PFSK-1 (cell line): Measurements from ENCODE around the gene ANO4.

Experiments
- FOXP2 ChIP-seq: optimal IDR thresholded peaks from 2 replicates; pipeline ENCODE3; 2011; ENCODE audit warnings: borderline replicate concordance, control low read depth, inconsistent platforms; ENCODE audit not compliant: insufficient read depth; ENCODE audit errors: extremely low read length, extremely low read depth
- POLR2AphosphoS5 ChIP-seq: IDR thresholded peaks from 2 replicates; pipeline ENCODE4 v1.6.1; 2012; ENCODE audit warnings: low read depth, mild to moderate bottlenecking, control low read depth, low read length, moderate library complexity
- SIN3A ChIP-seq: IDR thresholded peaks from 2 replicates; pipeline ENCODE4 v1.6.1; 2012; ENCODE audit warnings: mild to moderate bottlenecking, low read length, moderate library complexity, borderline replicate concordance; ENCODE audit not compliant: insufficient read depth
- TAF1 ChIP-seq: IDR thresholded peaks from 2 replicates; pipeline ENCODE4 v1.6.1; 2012; ENCODE audit warnings: low read length, control low read depth, borderline replicate concordance; ENCODE audit not compliant: insufficient read depth
- TF ChIP-seq, protein P1 (sequence below), 2 experiments: IDR thresholded peaks; 2 replicates each; pipeline versions ENCODE4 v1.6.1 to v1.8.0; 2011 to 2012; ENCODE audit warnings: low read depth in 2 of 2, low read length in 2 of 2, control low read depth in 1 of 2, inconsistent platforms in 1 of 2, mild to moderate bottlenecking in 1 of 2, moderate library complexity in 1 of 2; ENCODE audit not compliant: insufficient read depth in 1 of 2

The ANO4 gene

DNA sequence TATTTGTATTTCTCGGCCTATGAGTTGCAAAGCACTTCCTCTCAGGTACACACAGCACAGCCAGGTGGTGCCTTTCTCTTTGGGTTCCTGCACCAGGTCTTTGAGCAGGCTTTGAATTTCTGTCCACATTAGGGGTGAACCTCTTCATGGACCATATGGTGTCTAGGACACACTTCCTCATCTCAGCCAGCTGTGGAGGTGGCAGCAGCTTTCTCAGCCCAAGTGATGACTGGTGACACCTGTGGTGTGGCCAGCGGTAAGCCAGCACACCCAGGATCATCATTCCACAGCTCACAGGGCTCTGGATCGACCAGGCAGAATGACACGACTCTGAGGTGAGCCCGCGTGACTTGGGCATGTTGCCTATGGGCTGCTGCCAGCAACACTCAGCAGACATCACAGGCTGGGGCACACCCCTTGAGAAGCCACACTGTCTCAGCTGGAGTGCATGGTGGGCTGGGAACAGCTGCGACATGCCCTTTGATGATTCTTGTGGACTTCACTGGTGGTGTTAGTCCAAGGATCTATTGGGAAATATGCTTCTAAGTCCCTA lies 378.7 kb downstream of the ANO4 start:
- TF ChIP-seq SIN3A = no peak
- TF ChIP-seq POLR2AphosphoS5 = no peak
- TF ChIP-seq FOXP2 = no peak
- TF ChIP-seq, protein P1, sequence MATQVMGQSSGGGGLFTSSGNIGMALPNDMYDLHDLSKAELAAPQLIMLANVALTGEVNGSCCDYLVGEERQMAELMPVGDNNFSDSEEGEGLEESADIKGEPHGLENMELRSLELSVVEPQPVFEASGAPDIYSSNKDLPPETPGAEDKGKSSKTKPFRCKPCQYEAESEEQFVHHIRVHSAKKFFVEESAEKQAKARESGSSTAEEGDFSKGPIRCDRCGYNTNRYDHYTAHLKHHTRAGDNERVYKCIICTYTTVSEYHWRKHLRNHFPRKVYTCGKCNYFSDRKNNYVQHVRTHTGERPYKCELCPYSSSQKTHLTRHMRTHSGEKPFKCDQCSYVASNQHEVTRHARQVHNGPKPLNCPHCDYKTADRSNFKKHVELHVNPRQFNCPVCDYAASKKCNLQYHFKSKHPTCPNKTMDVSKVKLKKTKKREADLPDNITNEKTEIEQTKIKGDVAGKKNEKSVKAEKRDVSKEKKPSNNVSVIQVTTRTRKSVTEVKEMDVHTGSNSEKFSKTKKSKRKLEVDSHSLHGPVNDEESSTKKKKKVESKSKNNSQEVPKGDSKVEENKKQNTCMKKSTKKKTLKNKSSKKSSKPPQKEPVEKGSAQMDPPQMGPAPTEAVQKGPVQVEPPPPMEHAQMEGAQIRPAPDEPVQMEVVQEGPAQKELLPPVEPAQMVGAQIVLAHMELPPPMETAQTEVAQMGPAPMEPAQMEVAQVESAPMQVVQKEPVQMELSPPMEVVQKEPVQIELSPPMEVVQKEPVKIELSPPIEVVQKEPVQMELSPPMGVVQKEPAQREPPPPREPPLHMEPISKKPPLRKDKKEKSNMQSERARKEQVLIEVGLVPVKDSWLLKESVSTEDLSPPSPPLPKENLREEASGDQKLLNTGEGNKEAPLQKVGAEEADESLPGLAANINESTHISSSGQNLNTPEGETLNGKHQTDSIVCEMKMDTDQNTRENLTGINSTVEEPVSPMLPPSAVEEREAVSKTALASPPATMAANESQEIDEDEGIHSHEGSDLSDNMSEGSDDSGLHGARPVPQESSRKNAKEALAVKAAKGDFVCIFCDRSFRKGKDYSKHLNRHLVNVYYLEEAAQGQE (IDR thresholded peaks at IDR 0.05; ENCODE audit: insufficient read depth in 1 of 2, low read depth in 2 of 2, low read length in 2 of 2) = no peak
- TF ChIP-seq TAF1 = no peak

DNA sequence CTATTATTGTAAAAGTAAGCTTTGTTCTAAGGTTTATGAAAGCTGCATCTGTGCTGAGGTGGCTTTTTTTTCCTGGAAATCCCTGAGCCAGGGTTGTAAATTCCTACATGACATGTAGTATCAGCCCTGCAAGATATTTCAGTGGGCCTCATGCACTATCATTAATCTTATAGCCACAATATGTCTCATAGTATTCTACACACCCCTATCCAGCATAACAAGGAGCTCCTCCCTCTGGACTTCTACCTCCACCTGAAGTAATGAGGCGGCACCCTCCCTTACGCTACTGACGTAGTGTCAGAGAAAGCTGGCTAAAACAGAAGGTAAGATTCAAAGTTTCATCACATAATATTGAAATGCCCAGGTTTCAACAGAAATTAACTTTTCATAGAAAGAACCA lies 380.0 kb downstream of the ANO4 start:
- no peak for TF ChIP-seq SIN3A
- no peak for TF ChIP-seq TAF1
- no peak for TF ChIP-seq FOXP2
- TF ChIP-seq, protein P1 (IDR thresholded peaks at IDR 0.05; ENCODE audit: insufficient read depth in 1 of 2, low read depth in 2 of 2, low read length in 2 of 2) = no peak
- TF ChIP-seq POLR2AphosphoS5 = no peak
